Brain microvascular endothelial cell (primary cell): ENCODE data around the gene VIPAS39.

Source experiments
- DNase-seq: peaks from one replicate; pipeline ENCODE4 v3.0.0-alpha.2; 2020
- H3K27ac ChIP-seq: fragments of 250-450 bp; sonication (Bioruptor Pico); 2 replicates; pipeline ENCODE4 v1.5.1; 2020; ENCODE audit warnings: mild to moderate bottlenecking, moderate library complexity
- H3K27me3 ChIP-seq: fragments of 250-450 bp; sonication (Bioruptor Pico); replicated peaks from 2 replicates; pipeline ENCODE4 v1.5.1; 2020; ENCODE audit warnings: mild to moderate bottlenecking
- H3K36me3 ChIP-seq: fragments of 250-450 bp; sonication (Bioruptor Pico); replicated peaks from 2 replicates; pipeline ENCODE4 v1.5.1; 2020; ENCODE audit warnings: mild to moderate bottlenecking
- H3K4me3 ChIP-seq: 2 replicates; pipeline ENCODE4 v1.5.1; 2011; ENCODE audit warnings: low read depth, mild to moderate bottlenecking, control low read depth, low read length, moderate library complexity
- in situ Hi-C: cut with HindIII; loops from 2 replicates; pipeline ENCODE4 v1.10.0; 2017; ENCODE audit warnings: low sequenced_read_pairs, low pct_ligation_motif_present
- TF ChIP-seq, protein P1 (sequence below): IDR thresholded peaks from 2 replicates; pipeline ENCODE4 v1.5.1; 2011; ENCODE audit warnings: low read depth, mild to moderate bottlenecking, moderate library complexity, low read length, control low read depth, inconsistent platforms; ENCODE audit errors: missing control alignments

VIPAS39 gene

DNA sequence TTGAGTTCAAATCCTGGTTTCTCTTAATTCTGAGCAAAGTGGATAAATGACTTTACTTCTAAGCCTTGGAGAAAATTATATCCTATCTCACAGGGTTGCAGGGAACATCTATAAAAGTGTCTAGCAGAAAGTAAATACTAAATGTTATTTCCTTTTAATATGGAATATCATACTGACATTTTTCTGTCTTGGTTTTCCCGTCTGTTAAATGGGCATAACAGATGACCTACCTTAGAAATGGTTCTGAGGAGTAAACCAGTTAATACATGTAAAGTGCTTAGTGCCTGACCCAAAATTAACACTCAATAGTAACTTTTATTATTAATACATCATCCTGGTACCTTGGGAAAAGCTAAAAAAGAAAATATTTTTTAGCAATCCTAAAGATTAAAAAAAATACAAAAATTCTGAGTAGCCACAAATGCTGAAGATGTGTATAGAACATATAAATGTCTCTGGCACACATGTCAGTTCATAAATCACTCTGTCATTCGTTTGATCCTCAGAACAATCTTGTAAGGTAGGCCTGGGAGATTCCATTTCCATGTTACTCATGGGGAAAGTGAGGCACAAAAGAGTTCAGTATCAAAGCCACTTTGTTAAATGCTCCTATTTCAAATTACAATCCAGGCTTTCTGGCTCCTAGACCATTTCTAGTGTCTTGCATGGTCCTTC, 1.3 kb downstream of the VIPAS39 start:
- TF ChIP-seq, protein P1, sequence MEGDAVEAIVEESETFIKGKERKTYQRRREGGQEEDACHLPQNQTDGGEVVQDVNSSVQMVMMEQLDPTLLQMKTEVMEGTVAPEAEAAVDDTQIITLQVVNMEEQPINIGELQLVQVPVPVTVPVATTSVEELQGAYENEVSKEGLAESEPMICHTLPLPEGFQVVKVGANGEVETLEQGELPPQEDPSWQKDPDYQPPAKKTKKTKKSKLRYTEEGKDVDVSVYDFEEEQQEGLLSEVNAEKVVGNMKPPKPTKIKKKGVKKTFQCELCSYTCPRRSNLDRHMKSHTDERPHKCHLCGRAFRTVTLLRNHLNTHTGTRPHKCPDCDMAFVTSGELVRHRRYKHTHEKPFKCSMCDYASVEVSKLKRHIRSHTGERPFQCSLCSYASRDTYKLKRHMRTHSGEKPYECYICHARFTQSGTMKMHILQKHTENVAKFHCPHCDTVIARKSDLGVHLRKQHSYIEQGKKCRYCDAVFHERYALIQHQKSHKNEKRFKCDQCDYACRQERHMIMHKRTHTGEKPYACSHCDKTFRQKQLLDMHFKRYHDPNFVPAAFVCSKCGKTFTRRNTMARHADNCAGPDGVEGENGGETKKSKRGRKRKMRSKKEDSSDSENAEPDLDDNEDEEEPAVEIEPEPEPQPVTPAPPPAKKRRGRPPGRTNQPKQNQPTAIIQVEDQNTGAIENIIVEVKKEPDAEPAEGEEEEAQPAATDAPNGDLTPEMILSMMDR = no peak
- Histone ChIP-seq H3K27me3 (no peaks in the 10 kb centered on the region), H3K4me3 (no peak overlapping the region), H3K27ac (no peak overlapping the region), H3K36me3 (peaks cover 16% of the 10 kb centered on the region)
- no peak for DNase-seq
- in situ Hi-C loops = no loop called here

DNA sequence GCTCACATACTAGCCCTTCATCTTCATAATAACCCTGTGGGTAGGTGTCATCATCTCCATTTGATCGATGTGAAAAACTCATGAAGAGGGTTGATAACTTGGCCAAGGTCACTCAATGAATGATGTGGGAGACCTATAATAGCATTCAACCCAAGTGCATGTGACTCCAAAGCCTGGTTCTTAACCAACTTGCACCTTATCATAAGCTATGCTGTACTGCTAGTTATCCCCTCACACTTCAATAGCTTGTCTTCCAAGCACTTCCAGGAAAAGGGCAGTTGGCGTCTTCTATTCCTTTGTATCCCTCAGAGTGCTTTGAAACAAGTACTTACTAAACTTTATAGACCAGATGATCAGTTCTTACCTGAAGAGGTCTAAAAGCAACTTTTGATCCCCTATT, 15.2 kb downstream of the VIPAS39 start:
- TF ChIP-seq, protein P1 = no peak
- Histone ChIP-seq H3K27ac (no peak overlapping the region), H3K27me3 (no peaks in the 10 kb centered on the region), H3K36me3 (peaks cover 32% of the 10 kb centered on the region), H3K4me3 (no peak overlapping the region)
- no peak for DNase-seq
- in situ Hi-C loops = no loop called here

DNA sequence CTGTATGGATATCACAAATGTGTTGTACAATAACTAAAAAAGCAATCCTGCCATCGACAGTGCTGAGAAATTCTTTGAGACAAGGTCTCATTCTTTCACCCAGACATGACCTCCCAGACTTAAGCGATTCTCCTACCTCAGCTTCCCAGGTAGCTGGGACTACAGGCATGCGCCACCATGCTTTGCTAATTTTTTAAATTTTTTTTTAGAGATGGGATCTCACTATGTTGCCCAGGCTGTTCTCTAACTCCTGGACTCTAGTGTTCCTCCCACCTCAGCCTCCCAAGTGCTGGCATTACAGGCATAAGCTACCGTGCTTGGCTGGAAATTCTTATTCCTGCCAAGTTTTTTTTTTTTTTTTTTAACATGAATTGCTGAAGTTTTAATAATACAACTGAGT, 17.5 kb downstream of the VIPAS39 start:
- H3K27ac ChIP-seq = no peak overlapping the region
- H3K4me3 ChIP-seq = no peak overlapping the region
- H3K36me3 ChIP-seq = peaks cover 44% of the 10 kb centered on the region
- TF ChIP-seq, protein P1 = no peak
- DNase-seq = no peak
- in situ Hi-C loops = no loop called here
- no peaks in the 10 kb centered on the region for H3K27me3 ChIP-seq

DNA sequence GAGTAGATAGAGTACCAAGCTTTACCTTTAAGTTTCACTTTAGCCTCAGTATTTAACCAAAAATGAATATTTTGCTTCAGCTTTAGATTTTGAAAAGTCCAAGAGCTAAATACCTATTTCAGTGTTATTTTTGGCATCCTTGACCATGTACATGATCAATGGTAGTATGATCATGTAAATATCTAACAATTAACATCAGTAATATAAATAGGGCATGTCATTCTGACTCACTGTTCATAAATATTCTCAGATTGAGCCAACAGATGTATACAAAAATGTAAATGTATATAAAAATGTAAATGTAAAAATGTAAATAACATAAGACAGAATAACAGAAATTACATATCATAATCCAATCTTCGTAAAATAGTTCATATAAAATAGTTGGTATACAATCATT, 18.8 kb downstream of the VIPAS39 start:
- no peak for DNase-seq
- Histone ChIP-seq H3K4me3 (no peak overlapping the region), H3K36me3 (peaks cover 49% of the 10 kb centered on the region), H3K27ac (no peak overlapping the region), H3K27me3 (no peaks in the 10 kb centered on the region)
- TF ChIP-seq, protein P1 = no peak
- in situ Hi-C loops = no loop called here

DNA sequence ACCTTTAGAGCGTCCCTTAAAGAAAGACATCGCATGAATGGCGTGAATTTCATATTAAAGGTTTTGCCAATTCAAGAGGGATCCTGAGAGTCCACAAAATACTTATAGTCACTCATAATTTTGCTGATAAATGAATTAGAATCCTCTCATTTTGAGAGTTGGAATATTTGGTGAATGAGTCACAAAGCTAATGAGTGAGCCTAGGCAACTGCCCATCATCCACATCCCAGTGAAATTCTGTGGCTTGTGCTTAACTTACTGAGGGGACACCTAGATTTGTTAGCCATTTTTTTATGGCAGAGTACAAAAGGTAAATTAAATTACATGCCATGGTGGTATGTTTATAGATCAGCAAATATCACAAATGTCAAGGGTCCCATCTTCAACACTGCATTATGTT, 21.4 kb downstream of the VIPAS39 start:
- DNase-seq = no peak
- Histone ChIP-seq H3K27me3 (no peaks in the 10 kb centered on the region), H3K36me3 (peaks cover 44% of the 10 kb centered on the region), H3K27ac (no peak overlapping the region), H3K4me3 (no peak overlapping the region)
- TF ChIP-seq, protein P1 = no peak
- in situ Hi-C loops = no loop called here

DNA sequence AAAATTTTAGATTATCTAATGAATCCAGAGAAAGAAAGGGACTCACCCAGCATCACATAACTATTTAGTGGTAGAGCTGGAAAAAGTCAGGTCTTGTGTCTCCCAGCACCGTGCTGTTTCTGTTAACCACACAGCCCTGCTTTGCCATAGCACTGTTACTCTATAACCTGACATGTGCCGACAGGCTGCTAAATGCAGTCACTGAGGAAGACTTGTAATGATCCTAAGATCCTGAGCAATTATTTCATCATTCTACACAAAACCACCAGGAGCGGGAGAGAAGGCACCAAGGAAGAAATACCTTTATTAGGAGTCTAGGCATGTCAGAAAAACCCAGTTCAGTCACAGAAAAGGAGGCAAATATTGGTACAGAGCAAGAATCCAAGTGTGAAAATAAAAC, 31.0 kb downstream of the VIPAS39 start:
- in situ Hi-C loops = no loop called here
- H3K4me3 ChIP-seq = no peak overlapping the region
- H3K27me3 ChIP-seq = no peaks in the 10 kb centered on the region
- peaks cover 57% of the 10 kb centered on the region for H3K36me3 ChIP-seq
- H3K27ac ChIP-seq = no peak overlapping the region
- DNase-seq = no peak
- TF ChIP-seq, protein P1 = no peak
